GM12878 (cell line): Measurements from ENCODE around the gene BCAR3. TPM values are rescaled to one million over a fixed set of nuclear protein-coding genes. Genes with fewer than 3 reads are reported as not detected.
A peak's percentile ranks its signal among the peaks of the same experiment; 100 is the strongest.

Experiments used
- CBX5 ChIP-seq: sonication (generic); IDR thresholded peaks from 2 replicates; pipeline ENCODE4 v1.6.1; 2016; ENCODE audit warnings: low read depth, moderate library complexity, mild to moderate bottlenecking, inconsistent platforms
- CEBPZ ChIP-seq: fragments of 150-350 bp; IDR thresholded peaks from 2 replicates; pipeline ENCODE4 v1.6.1; 2016; ENCODE audit warnings: low read depth, low read length
- CHD1 ChIP-seq: IDR thresholded peaks from 2 replicates; pipeline ENCODE4 v1.6.1; 2012; ENCODE audit warnings: low read depth, low read length, improper control_type of control experiment
- E2F8 ChIP-seq: fragments of 450-650 bp; IDR thresholded peaks from 2 replicates; pipeline ENCODE4 v1.6.1; 2018; ENCODE audit warnings: mild to moderate bottlenecking, low read depth, moderate library complexity; ENCODE audit not compliant: partially characterized antibody
- FOXM1 ChIP-seq: IDR thresholded peaks from 2 replicates; pipeline ENCODE4 v1.6.1; 2012; ENCODE audit warnings: low read depth, mild to moderate bottlenecking, inconsistent platforms, low read length, moderate library complexity
- HSF1 ChIP-seq: fragments of 150-350 bp; IDR thresholded peaks from 2 replicates; pipeline ENCODE4 v1.6.1; 2014; ENCODE audit warnings: mild to moderate bottlenecking, low read depth, low read length
- KDM1A ChIP-seq: fragments of 200-600 bp; sonication (generic); IDR thresholded peaks from 2 replicates; pipeline ENCODE4 v1.6.1; 2016; ENCODE audit warnings: borderline replicate concordance
- NFXL1 ChIP-seq: fragments of 450-650 bp; IDR thresholded peaks from 2 replicates; pipeline ENCODE4 v1.6.1; 2017; ENCODE audit warnings: antibody characterized with exemption, mild to moderate bottlenecking, borderline replicate concordance
- NFYA ChIP-seq: IDR thresholded peaks from 2 replicates; pipeline ENCODE4 v1.6.1; 2011; ENCODE audit warnings: low read depth, mild to moderate bottlenecking, low read length, improper control_type of control experiment, borderline replicate concordance
- POU2F2 ChIP-seq: IDR thresholded peaks from 3 replicates; pipeline ENCODE4 v1.6.1; 2011; ENCODE audit warnings: low read depth, mild to moderate bottlenecking, low read length, borderline replicate concordance
- RUNX3 ChIP-seq: IDR thresholded peaks from 2 replicates; pipeline ENCODE4 v1.6.1; 2012; ENCODE audit warnings: low read length, inconsistent platforms
- SIN3A ChIP-seq: IDR thresholded peaks from 2 replicates; pipeline ENCODE4 v1.6.1; 2012; ENCODE audit warnings: low read depth, low read length, improper control_type of control experiment
- SREBF2 ChIP-seq: IDR thresholded peaks from 2 replicates; pipeline ENCODE4 v1.6.1; 2012; ENCODE audit warnings: mild to moderate bottlenecking, low read length
- SRF ChIP-seq, 2 experiments: IDR thresholded peaks; 2 replicates each; pipeline ENCODE4 v1.6.1; 2011; ENCODE audit warnings: low read depth in 2 of 2, low read length in 2 of 2, mild to moderate bottlenecking in 1 of 2, moderate library complexity in 1 of 2
- SUPT20H ChIP-seq: IDR thresholded peaks from 2 replicates; pipeline ENCODE4 v1.6.1; 2011; ENCODE audit warnings: low read depth, mild to moderate bottlenecking, low read length, moderate library complexity, borderline replicate concordance; ENCODE audit not compliant: control insufficient read depth
- TCF12 ChIP-seq: IDR thresholded peaks from 2 replicates; pipeline ENCODE4 v1.6.1; 2011; ENCODE audit warnings: low read depth, mild to moderate bottlenecking, low read length
- ZBED1 ChIP-seq: IDR thresholded peaks from 2 replicates; pipeline ENCODE4 v1.6.1; 2016; ENCODE audit warnings: borderline replicate concordance
- ZBTB4 ChIP-seq: fragments of 450-650 bp; formaldehyde crosslinking; IDR thresholded peaks from 2 replicates; pipeline ENCODE4 v1.4.0; 2022; ENCODE audit warnings: mild to moderate bottlenecking, moderate library complexity
- ZNF207 ChIP-seq: fragments of 450-650 bp; IDR thresholded peaks from 2 replicates; pipeline ENCODE4 v1.6.1; 2014; ENCODE audit warnings: antibody characterized with exemption, mild to moderate bottlenecking, borderline replicate concordance
- ZNF384 ChIP-seq: IDR thresholded peaks from 2 replicates; pipeline ENCODE4 v1.6.1; 2012; ENCODE audit warnings: low read depth, mild to moderate bottlenecking, low read length, improper control_type of control experiment, borderline replicate concordance
- polyA plus RNA-seq, 11 experiments: library from polyadenylated mRNA; depleted of rRNA in 4 of 11; unstranded in 6 of 11; stranded (reverse) in 5 of 11; fragments of >200 nt; fragmentation: Nextera tagmentation in 4 of 11; fragmentation: Illumina TruSeq in 1 of 11; extraction: Ambion mirVana in 4 of 11; extraction: Trizol in 1 of 11; gene quantifications; 1 replicate in 1 of 11; 2 replicates in 10 of 11; pipeline versions ENCODE4 v1.2.1 to v1.2.3, GENCODE V29; 2011 to 2016; ENCODE audit warnings: inconsistent platforms in 2 of 11, missing spikeins in 2 of 11, low read depth in 1 of 11
- total RNA-seq, 4 experiments: library from RNA; depleted of rRNA in 3 of 4; stranded (reverse); fragments of >200 nt in 3 of 4; fragmentation: Illumina TruSeq in 1 of 4; extraction: Trizol in 1 of 4; gene quantifications; 2 replicates each; pipeline versions ENCODE4 v1.2.1 to v1.2.3, GENCODE V29; 2013 to 2021

Gene BCAR3
- total and polyA plus RNA-seq, 10 of the 15 experiments (the other 5 are each of a cell fraction or from before 2014, with no cell fraction given) = 1.3 to 6.6 (median 1.8) TPM

- TF ChIP-seq HSF1 (no peak), TCF12 (peak; percentile 63; the same call in 1 of the 2 replicates), ZBTB4 (CRISPR knock-in tag) (no peak), CHD1 (no peak), CEBPZ (no peak), ZNF384 (no peak), SRF (IDR thresholded peaks at IDR 0.05; ENCODE audit: low read depth in 2 of 2, low read length in 2 of 2) (0 out of 4 replicates have a peak, but pooled peaks of 1 of the 2 experiments have one; percentile 17), E2F8 (no peak), CBX5 (no peak), KDM1A (no peak), FOXM1 (peak; percentile 84; the same call in 1 of the 2 replicates), NFXL1 (no peak), SIN3A (no peak), RUNX3 (peak; percentile 88), ZBED1 (peak; percentile 57; the same call in 1 of the 2 replicates), SREBF2 (no peak), ZNF207 (no peak), POU2F2 (no peak), NFYA (no peak), SUPT20H (no peak)
Measured at GRCh38 chr1:93692983-93693591, 11.4 kb upstream of the BCAR3 start (continued).
